HTR-8/SVneo (cell line): ENCODE measurements around the gene STX2.

Source experiments
- DNase-seq: peaks from one replicate; pipeline ENCODE4 v3.0.0; 2011; ENCODE audit warnings: low spot score, mixed read lengths; ENCODE audit not compliant: insufficient read length
- FAIRE-seq: peaks from 2 replicates; lab custom pipeline; 2011; peaks lifted over from hg19 to GRCh38; lab: Jason Lieb, UNC

STX2 gene

DNA sequence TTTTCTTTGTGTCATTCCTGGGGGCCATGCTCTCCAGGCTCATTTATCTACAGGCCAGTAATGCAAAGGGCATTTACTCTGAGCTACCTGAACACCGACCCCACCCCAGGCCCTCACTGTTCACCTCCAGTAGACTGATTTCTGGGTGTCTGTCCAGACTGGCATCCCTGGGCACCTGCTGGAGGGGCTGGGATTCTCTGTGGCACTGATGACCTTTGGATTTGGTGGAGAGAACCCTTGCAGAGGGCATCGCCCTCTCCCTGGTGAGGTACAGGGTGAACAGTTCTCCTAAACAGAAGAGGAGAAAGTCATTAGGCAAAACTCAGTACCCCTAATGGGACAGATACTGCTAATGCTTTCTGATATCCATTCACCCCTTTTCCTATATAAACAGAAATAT lies 95.9 kb downstream of the STX2 start:
- no peak for DNase-seq

DNA sequence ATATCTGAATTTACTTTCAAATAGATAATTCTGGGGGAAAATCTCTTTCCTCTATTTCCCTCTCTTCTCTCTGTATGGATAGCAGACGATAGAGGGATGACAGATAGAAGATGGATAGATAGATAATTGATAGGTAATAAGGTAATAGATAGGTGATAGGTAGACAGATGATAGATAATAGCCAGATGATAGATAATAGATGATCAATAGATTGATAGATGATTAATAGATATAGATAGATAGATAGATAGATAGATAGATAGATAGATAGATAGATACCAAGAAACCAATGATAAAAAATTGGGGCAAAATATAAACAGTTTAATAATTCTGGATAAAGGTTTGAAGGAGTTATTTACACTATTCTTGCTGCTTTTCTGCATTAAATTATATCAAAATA lies 96.3 kb downstream of the STX2 start:
- no peak for FAIRE-seq

More for the DNA sequence above, 95.9 kb downstream of the STX2 start:
- FAIRE-seq, result no peak

DNA sequence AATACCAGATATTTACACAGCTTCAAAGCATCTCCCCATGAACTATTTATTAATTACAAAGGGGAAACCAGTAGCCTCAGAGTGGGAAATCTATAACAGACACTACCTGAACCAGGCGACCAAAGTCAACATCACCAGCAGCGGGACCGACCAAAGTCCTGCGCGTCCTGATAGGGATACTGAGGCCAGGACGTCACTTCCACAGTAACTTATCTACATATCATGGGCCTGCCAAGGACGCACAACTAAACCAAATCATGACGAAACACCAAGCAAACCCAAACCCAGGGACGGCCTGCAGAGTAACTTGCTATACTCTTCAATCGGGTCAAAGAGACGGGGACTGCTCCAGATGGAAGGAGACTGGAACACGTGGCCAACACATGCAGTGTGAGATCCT lies 96.9 kb downstream of the STX2 start:
- FAIRE-seq (no peak), DNase-seq (no peak)

More for the DNA sequence above, 96.3 kb downstream of the STX2 start:
- DNase-seq, result no peak
